Right forelimb (tissue), 1 donor: ENCODE data around the gene HSF2BP.
"Not testable (repeated sequence)": the region's sequence is repeated elsewhere in the genome, so short reads cannot be mapped to it uniquely, and the experiment has no call there.

Source experiments
- DNase-seq: peaks from one replicate; pipeline ENCODE4 v3.0.0-alpha.2; 2018

HSF2BP gene

DNA sequence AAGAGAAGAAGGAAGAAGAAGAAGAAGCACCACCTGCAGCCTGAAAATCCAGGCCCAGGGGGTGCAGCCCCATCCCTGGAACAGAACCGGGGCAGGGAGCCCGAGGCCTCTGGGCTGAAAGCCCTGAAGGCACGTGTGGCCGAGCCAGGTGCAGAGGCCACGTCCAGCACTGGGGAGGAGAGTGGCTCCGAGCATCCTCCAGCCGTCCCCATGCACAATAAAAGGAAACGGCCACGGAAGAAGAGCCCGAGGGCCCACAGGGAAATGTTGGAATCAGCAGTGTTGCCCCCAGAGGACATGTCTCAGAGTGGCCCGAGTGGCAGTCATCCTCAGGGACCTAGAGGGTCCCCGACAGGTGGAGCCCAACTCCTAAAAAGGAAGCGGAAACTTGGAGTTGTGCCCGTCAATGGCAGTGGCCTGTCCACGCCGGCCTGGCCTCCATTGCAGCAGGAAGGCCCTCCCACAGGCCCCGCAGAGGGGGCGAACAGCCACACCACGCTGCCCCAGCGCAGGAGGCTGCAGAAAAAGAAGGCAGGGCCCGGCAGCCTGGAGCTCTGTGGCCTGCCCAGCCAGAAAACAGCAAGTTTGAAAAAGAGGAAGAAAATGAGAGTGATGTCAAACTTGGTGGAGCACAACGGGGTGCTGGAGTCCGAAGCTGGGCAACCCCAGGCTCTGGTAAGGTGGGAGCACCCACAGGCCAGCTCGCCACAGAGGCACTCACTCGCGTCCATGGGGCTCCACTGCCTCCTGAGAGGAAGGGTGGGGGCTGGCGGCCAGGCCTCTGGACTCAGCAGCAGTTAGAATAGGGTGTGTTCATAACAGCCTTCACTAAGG lies 28.5 kb upstream of the HSF2BP start:
- DNase-seq = no peak

GRCh38 chr21:43686811-43687565 lies 27.7 kb upstream of the HSF2BP start:
- no peak for DNase-seq

DNA sequence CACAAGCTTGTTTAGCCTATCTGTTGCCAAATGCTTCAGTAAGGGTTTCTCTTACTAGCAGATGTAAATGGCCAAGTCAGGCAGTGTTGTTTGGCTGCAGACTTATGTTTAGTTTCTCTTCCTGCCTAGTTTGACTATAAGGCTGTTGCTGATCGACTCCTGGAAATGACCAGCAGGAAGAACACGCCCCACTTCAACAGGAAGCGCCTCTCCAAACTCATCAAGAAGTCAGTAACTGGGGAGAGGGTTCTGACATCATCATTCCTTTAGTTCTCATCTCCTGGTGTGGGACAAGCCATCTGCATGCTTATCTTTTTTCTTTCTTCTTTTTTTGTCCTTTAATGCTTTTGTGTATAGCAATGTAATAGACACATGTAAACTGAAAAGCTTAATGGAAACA lies 25.1 kb upstream of the HSF2BP start:
- no peak for DNase-seq

DNA sequence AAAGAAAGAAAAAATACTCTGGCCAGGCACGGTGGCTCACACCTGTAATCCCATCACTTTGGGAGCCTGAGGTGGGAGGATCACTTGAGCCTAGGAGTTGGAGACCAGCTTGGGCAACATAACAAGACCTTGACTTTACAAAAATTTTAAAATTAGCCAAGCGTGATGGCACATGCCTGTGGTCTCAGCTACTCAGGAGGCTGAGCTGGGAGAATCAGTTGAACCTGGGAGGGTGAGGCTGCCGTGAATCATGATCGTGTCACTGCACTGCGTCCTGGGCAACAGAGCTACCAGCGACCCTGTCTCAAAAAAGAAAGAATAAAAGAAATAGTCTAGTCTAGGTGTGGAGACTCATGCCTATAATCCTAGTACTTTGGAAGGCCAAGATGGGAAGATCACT lies 22.4 kb upstream of the HSF2BP start:
- no peak for DNase-seq

GRCh38 chr21:43680421-43680820 lies 21.1 kb upstream of the HSF2BP start:
- not testable (repeated sequence) for DNase-seq

- DNase-seq = no peak
Observed at GRCh38 chr21:43679951-43680350, 20.7 kb upstream of the HSF2BP start.

- DNase-seq = no peak
Observed at GRCh38 chr21:43676391-43676790, 17.1 kb upstream of the HSF2BP start.

DNA sequence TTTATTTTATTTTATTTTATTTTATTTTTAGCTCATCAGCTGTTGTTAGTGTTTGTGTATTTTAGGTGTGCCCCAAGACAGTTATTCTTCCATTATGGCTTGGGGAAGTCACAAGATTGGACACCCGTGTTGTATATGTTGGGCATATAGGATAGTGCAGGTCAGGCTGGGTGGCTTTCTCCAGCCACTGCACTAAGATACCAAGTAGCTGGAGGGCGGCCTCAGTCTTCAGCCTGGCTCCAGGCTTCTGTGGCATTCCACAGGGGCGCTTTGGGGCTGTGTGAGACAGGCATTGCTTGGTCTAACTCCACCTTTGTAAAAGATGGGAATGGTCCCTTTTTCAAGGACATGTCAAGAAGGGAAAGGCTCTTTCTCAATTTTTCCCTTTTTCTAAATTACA lies 16.6 kb upstream of the HSF2BP start:
- no peak for DNase-seq

GRCh38 chr21:43669828-43670605 lies 10.7 kb upstream of the HSF2BP start:
- DNase-seq = no peak

GRCh38 chr21:43667191-43667904 lies 8.1 kb upstream of the HSF2BP start:
- DNase-seq = no peak

- no peak for DNase-seq
Observed at GRCh38 chr21:43665879-43666278, 6.6 kb upstream of the HSF2BP start.

GRCh38 chr21:43664358-43664757 lies 5.1 kb upstream of the HSF2BP start:
- DNase-seq = no peak

GRCh38 chr21:43663033-43663432 lies 3.7 kb upstream of the HSF2BP start:
- no peak for DNase-seq

DNA sequence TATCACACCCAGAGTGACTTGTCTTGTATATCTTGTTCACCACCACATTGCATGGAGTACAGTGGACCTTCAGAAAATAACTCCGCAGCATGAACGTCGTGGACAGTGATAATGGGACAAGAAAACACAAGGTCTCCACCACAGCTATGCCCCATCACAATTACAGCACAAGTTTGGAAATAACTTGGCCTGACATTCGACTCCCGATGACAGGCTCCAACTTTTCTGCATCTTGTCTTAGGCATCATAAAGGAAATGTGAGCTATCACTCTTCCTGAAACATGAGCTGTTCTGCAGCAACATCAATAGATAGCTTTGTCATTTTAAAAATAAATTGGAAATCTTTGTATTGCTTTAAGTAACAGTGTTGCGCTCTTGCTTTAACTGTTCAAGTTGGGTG lies 3.0 kb upstream of the HSF2BP start:
- no peak for DNase-seq

DNA sequence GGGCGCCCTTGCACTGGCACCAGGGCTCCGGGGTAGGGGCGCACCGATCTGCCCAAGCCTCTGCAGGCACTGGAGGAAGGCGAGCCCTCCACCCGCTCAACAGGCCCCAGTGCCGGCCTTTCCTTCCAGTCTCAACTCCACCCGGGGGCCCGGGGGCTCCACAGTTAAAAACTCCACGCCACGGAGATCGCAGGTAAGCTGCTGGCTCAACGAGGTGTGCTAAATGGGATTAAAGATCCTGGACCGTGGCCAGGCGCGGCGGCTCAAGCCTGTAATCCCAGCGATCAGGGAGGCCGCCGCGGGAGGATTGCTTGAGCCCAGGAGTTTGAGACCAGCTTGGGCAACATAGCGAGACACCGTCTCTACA lies 536 bp downstream of the HSF2BP start:
- no peak for DNase-seq

DNA sequence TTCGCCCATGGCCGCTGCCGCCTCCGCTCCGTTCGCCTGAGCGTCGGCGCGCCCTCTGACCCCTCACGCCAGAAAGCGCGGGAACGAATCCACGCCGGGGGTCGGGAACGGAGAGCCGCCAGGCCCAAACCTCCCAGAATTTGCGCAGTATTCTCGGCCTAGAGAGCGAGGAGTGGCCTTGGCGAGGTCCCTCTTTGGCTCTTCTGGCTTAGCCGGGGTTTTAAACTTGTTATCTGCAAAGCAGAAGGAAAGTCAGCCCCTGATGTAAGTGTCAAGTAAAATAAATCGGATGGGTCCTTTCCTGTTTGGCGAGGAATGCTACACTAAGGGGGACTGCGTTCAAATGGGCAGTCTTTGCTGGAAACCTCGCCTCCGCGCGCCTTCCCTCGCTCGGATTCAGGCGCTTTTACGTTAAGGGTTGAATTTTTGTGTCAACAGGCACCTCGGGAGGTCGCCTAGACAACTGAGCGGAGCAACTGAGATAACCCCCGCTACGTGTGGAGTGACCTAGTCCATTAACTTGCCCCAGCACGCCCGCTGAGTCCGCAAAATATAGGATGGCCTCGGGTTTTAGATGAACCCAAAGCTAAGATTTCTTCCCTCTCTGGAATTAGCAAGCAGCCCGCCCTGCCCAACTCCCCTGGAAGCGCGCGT lies 1.1 kb downstream of the HSF2BP start:
- DNase-seq = no peak

DNA sequence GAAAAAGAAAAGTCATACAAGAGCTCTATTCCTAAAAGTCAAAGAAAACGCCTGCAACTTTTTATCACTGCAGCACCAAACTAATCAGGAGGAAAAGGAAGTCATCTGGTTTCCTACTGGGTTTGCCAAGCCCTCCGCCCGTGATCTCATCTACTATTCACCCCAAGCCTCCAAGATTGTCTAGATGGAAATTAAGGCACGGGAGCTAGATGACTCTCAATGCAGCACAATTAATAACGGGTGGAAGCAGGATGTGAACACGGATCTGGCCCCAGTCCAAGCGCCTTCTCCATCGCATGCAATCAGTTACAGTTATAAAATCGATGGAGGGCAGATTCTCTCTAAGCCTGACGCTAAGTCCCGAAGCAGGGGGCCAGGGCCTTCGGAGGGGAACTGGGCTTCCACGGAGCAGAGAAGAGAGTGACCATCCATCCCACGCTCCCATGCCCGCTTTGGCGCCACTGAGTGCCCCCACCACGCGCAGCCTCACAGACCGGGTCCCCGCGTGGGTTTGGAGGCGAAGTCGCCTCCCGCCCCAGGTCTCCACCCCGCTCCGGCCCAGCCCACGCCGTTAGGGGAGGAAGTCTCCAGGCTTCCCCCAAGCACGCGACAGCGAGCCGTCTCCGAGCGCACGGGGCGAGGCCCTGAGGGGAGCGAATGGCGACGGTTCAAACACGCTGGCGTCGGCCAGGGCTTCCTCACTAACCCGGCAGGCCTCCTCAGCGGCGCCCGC lies 1.8 kb downstream of the HSF2BP start:
- DNase-seq = no peak

DNA sequence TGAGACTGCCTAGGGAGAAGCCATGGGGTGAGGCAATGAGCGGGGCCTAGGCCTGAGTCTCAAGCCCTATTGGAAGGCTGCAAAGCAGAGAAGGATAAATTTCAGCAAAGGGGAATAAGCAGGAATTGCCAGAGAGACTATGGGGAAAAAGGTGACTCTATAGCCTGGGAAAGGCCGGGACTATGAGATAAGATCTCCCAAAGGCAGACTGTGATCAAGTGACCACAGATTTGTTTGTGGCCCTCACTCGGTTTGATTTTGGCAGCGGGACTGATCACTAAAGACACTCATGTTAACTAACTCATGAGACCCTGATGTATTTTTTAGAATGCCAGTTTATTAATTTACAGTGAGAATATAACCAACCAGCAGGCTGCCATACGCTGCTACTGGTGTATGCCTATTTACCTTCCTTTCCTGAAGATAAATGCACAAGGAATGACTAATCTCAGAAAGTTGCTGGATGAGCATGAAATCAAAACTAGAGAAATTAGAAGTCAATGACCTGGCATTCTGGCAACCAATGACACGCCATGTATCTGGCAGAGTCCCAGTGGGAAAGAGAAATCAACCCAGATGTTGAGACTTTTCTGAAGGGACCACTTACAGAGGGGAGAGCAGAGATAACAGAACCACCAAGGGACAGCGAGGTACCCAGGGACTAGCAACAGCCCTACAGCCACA lies 4.3 kb downstream of the HSF2BP start:
- DNase-seq = no peak

DNA sequence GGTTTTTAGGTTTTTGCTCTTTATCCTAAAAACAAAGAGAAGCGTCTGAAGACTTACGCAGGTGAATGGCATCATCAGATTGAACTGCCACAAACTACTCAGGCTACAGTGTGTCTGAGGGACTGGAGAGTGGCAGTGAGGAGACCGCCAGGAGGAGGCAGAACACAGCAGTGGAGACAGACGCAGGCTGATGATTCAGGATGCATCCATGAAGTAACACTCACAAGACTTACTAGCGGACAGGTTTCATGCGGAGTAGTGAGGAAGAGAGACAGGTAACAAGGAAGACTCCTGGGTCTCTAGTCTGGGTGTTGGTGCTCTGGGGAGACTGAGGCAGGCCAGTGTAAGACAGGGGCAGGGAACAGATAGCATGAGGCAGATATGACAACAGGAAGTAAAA lies 5.7 kb downstream of the HSF2BP start:
- no peak for DNase-seq

GRCh38 chr21:43652616-43653015 lies 6.7 kb downstream of the HSF2BP start:
- no peak for DNase-seq

- not testable (repeated sequence) for DNase-seq
Observed at GRCh38 chr21:43651926-43652325, 7.4 kb downstream of the HSF2BP start.
